Measurements from ENCODE around the gene FHIP1B. TPM values are rescaled to one million over a fixed set of nuclear protein-coding genes. Genes with fewer than 3 reads are reported as not detected.

Gene FHIP1B
- total RNA-seq, 1 donor from 2014 or later: 12.0 TPM

DNA sequence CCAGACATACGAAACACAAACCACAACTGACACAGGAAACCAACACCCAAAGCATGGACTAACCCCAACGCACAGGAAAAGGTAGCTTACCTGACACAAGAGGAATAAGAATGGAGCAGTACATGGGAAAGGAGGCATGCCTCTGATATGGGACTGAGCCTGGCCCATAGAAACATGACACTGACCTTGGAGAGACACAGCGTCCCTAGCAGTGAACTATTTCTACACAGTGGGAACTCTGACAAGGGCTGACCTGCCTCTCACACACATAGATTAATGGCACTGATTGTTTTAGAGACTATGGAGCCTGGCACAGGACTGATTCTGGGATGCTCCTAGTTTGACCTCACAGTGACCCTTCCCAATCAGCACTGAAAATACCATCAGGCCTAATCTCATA, 37.2 kb upstream of the FHIP1B start:
- Mint-ChIP-seq H3K4me1 (peaks cover 10% of the 10 kb centered on the region), H3K9me3 (peaks cover 9% of the 10 kb centered on the region)

GRCh38 chr11:6270584-6271246, 36.3 kb upstream of the FHIP1B start:
- H3K36me3 ChIP-seq: no peaks in the 10 kb centered on the region
- H3K4me3 Mint-ChIP-seq: no peak overlapping the region
- no peaks in the 10 kb centered on the region for H3K9me3 ChIP-seq (ENCODE audit: low read depth)
- DNase-seq (ENCODE audit: low spot score): no peak
- H3K27ac Mint-ChIP-seq: no peak overlapping the region
- peaks cover 2% of the 10 kb centered on the region for H3K27me3 Mint-ChIP-seq (ENCODE audit: insufficient read depth, low read depth)
- H3F3A ChIP-seq (ENCODE audit: low read depth): no peaks in the 10 kb centered on the region
- no peak overlapping the region for H3K4me3 ChIP-seq
- peaks cover 10% of the 10 kb centered on the region for H3K4me1 Mint-ChIP-seq
- no peak overlapping the region for H3K4me2 ChIP-seq
- H3K36me3 Mint-ChIP-seq: no peaks in the 10 kb centered on the region
- H3K9ac ChIP-seq: no peak overlapping the region
- H4K20me1 ChIP-seq (ENCODE audit: low read depth): no peaks in the 10 kb centered on the region
- H2AFZ ChIP-seq (replicated peaks): no peak overlapping the region
- H3K4me1 ChIP-seq: peaks cover 9% of the 10 kb centered on the region
- TF ChIP-seq, protein P1, sequence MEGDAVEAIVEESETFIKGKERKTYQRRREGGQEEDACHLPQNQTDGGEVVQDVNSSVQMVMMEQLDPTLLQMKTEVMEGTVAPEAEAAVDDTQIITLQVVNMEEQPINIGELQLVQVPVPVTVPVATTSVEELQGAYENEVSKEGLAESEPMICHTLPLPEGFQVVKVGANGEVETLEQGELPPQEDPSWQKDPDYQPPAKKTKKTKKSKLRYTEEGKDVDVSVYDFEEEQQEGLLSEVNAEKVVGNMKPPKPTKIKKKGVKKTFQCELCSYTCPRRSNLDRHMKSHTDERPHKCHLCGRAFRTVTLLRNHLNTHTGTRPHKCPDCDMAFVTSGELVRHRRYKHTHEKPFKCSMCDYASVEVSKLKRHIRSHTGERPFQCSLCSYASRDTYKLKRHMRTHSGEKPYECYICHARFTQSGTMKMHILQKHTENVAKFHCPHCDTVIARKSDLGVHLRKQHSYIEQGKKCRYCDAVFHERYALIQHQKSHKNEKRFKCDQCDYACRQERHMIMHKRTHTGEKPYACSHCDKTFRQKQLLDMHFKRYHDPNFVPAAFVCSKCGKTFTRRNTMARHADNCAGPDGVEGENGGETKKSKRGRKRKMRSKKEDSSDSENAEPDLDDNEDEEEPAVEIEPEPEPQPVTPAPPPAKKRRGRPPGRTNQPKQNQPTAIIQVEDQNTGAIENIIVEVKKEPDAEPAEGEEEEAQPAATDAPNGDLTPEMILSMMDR (IDR thresholded peaks at IDR 0.05): no peak
- TF ChIP-seq EZH2 (IDR thresholded peaks at IDR 0.05) (no peak), EZH2phosphoT487 (IDR thresholded peaks at IDR 0.05) (no peak)
- H3K79me2 ChIP-seq (ENCODE audit: low read depth): no peaks in the 10 kb centered on the region
- no peaks in the 10 kb centered on the region for H3K27me3 ChIP-seq
- peaks cover 5% of the 10 kb centered on the region for H3K9me3 Mint-ChIP-seq
- H3K27ac ChIP-seq: no peak overlapping the region

More for the DNA sequence above, 37.2 kb upstream of the FHIP1B start:
- no peak overlapping the region for H3K9ac ChIP-seq
- no peaks in the 10 kb centered on the region for H3K27me3 ChIP-seq
- TF ChIP-seq EZH2phosphoT487 (IDR thresholded peaks at IDR 0.05): no peak
- TF ChIP-seq EZH2 (IDR thresholded peaks at IDR 0.05): no peak
- TF ChIP-seq, protein P1 (IDR thresholded peaks at IDR 0.05): no peak
- H3K27ac ChIP-seq: no peak overlapping the region
- no peaks in the 10 kb centered on the region for H3F3A ChIP-seq (ENCODE audit: low read depth)
- no peak overlapping the region for H2AFZ ChIP-seq (replicated peaks)
- DNase-seq (ENCODE audit: low spot score): no peak
- H3K4me3 Mint-ChIP-seq: no peak overlapping the region
- H3K36me3 ChIP-seq: no peaks in the 10 kb centered on the region
- no peaks in the 10 kb centered on the region for H3K9me3 ChIP-seq (ENCODE audit: low read depth)
- no peaks in the 10 kb centered on the region for H3K79me2 ChIP-seq (ENCODE audit: low read depth)
- no peak overlapping the region for H3K4me2 ChIP-seq
- no peaks in the 10 kb centered on the region for H3K36me3 Mint-ChIP-seq
- no peak overlapping the region for H3K27ac Mint-ChIP-seq
- peaks cover 9% of the 10 kb centered on the region for H3K4me1 ChIP-seq
- no peaks in the 10 kb centered on the region for H4K20me1 ChIP-seq (ENCODE audit: low read depth)
- H3K4me3 ChIP-seq: no peak overlapping the region
- peaks cover 2% of the 10 kb centered on the region for H3K27me3 Mint-ChIP-seq (ENCODE audit: insufficient read depth, low read depth)

GRCh38 chr11:6269994-6270393, 35.6 kb upstream of the FHIP1B start:
- H3K79me2 ChIP-seq (ENCODE audit: low read depth): no peaks in the 10 kb centered on the region
- H3K36me3 ChIP-seq: no peaks in the 10 kb centered on the region
- H3K4me1 ChIP-seq: peaks cover 9% of the 10 kb centered on the region
- TF ChIP-seq EZH2phosphoT487 (IDR thresholded peaks at IDR 0.05) (no peak), EZH2 (IDR thresholded peaks at IDR 0.05) (no peak)
- TF ChIP-seq, protein P1 (IDR thresholded peaks at IDR 0.05): peak; percentile 20
- H3K27me3 ChIP-seq: no peaks in the 10 kb centered on the region
- H4K20me1 ChIP-seq (ENCODE audit: low read depth): no peaks in the 10 kb centered on the region
- no peak overlapping the region for H3K4me3 ChIP-seq
- no peaks in the 10 kb centered on the region for H3K9me3 ChIP-seq (ENCODE audit: low read depth)
- Mint-ChIP-seq H3K4me3 (no peak overlapping the region), H3K4me1 (peaks cover 10% of the 10 kb centered on the region), H3K36me3 (no peaks in the 10 kb centered on the region), H3K27me3 (ENCODE audit: insufficient read depth, low read depth) (peaks cover 2% of the 10 kb centered on the region), H3K27ac (no peak overlapping the region), H3K9me3 (peaks cover 5% of the 10 kb centered on the region)
- no peak overlapping the region for H3K9ac ChIP-seq
- peak; percentile 10 for DNase-seq (ENCODE audit: low spot score)
- no peak overlapping the region for H3K4me2 ChIP-seq
- no peaks in the 10 kb centered on the region for H3F3A ChIP-seq (ENCODE audit: low read depth)
- H2AFZ ChIP-seq (replicated peaks): no peak overlapping the region
- H3K27ac ChIP-seq: no peak overlapping the region
